EH (cell line): ENCODE data around the gene RBFOX2.
"Not testable (repeated sequence)": the region's sequence is repeated elsewhere in the genome, so short reads cannot be mapped to it uniquely, and the experiment has no call there.

Source experiments
- DNase-seq: peaks from one replicate; pipeline ENCODE4 v3.0.0-alpha.2; 2015; ENCODE audit warnings: low read depth

RBFOX2 gene

GRCh38 chr22:36028646-36029405 is at the start of gene RBFOX2:
RBFOX2 (minus strand) TSS chr22:36028824; CDS start chr22:36028425, 399 bp downstream.
- peak; percentile 98 for DNase-seq

- peak; percentile 76 for DNase-seq
Measured at GRCh38 chr22:36077271-36077670, 48.6 kb upstream of the RBFOX2 start.

- DNase-seq: no peak
Measured at GRCh38 chr22:36075724-36076123, 47.1 kb upstream of the RBFOX2 start.

GRCh38 chr22:36075230-36075629 is 46.6 kb upstream of the RBFOX2 start:
- no peak for DNase-seq

- DNase-seq: peak; percentile 57
Measured at GRCh38 chr22:36073476-36073875, 44.9 kb upstream of the RBFOX2 start.

- not testable (repeated sequence) for DNase-seq
Measured at GRCh38 chr22:36070645-36071044, 42.0 kb upstream of the RBFOX2 start.

GRCh38 chr22:36069368-36069767 is 40.7 kb upstream of the RBFOX2 start:
- no peak for DNase-seq

- DNase-seq: no peak
Measured at GRCh38 chr22:36068776-36069344, 40.2 kb upstream of the RBFOX2 start.

GRCh38 chr22:36067235-36067558 is 38.6 kb upstream of the RBFOX2 start:
- no peak for DNase-seq

GRCh38 chr22:36065775-36066544 is 37.3 kb upstream of the RBFOX2 start:
- DNase-seq: peak; percentile 98

GRCh38 chr22:36065462-36065774 is 36.8 kb upstream of the RBFOX2 start:
- no peak for DNase-seq

GRCh38 chr22:36064358-36064757 is 35.7 kb upstream of the RBFOX2 start:
- no peak for DNase-seq

GRCh38 chr22:36056980-36057379 is 28.4 kb upstream of the RBFOX2 start:
- peak; percentile 71 for DNase-seq

- DNase-seq: peak; percentile 61
Measured at GRCh38 chr22:36055376-36056295, 27.0 kb upstream of the RBFOX2 start.

GRCh38 chr22:36054446-36054845 is 25.8 kb upstream of the RBFOX2 start:
- DNase-seq: not testable (repeated sequence)

GRCh38 chr22:36053242-36054147 is 24.9 kb upstream of the RBFOX2 start:
- DNase-seq: no peak

- DNase-seq: peak; percentile 87
Measured at GRCh38 chr22:36052505-36052941, 23.9 kb upstream of the RBFOX2 start.

- DNase-seq: no peak
Measured at GRCh38 chr22:36049678-36049997, 21.0 kb upstream of the RBFOX2 start.

- peak; percentile 25 for DNase-seq
Measured at GRCh38 chr22:36048911-36049677, 20.5 kb upstream of the RBFOX2 start.

- not testable (repeated sequence) for DNase-seq
Measured at GRCh38 chr22:36044517-36044916, 15.9 kb upstream of the RBFOX2 start.
